Parathyroid adenoma (tissue), 2 donors: Measurements from ENCODE around the gene DAPK1.

ENCODE experiments used
- H2AFZ ChIP-seq: fragments of 300-600 bp; sonication (generic); one replicate; pipeline ENCODE4 v1.7.0; 2017; ENCODE audit warnings: antibody characterized with exemption, mild to moderate bottlenecking
- H3K27ac ChIP-seq: fragments of 300-600 bp; sonication (generic); one replicate; pipeline ENCODE4 v1.7.0; 2017
- H3K27me3 ChIP-seq: fragments of 300-600 bp; sonication (generic); one replicate; pipeline ENCODE4 v1.7.0; 2017; ENCODE audit warnings: low read length; ENCODE audit not compliant: control insufficient read depth, insufficient read depth
- H3K36me3 ChIP-seq: fragments of 300-600 bp; sonication (generic); one replicate; pipeline ENCODE4 v1.7.0; 2017; ENCODE audit warnings: low read length; ENCODE audit not compliant: control insufficient read depth, insufficient read depth
- H3K4me1 ChIP-seq: fragments of 300-600 bp; sonication (generic); one replicate; pipeline ENCODE4 v1.7.0; 2017; ENCODE audit warnings: control low read depth
- H3K4me2 ChIP-seq: fragments of 300-600 bp; sonication (generic); one replicate; pipeline ENCODE4 v1.7.0; 2017; ENCODE audit warnings: low read length
- H3K4me3 ChIP-seq: fragments of 300-600 bp; sonication (generic); one replicate; pipeline ENCODE4 v1.7.0; 2017; ENCODE audit warnings: low read depth, low read length
- H3K79me2 ChIP-seq: fragments of 300-600 bp; sonication (generic); one replicate; pipeline ENCODE4 v1.7.0; 2017; ENCODE audit warnings: control low read depth
- H3K9ac ChIP-seq: fragments of 300-600 bp; sonication (generic); one replicate; pipeline ENCODE4 v1.7.0; 2017; ENCODE audit warnings: mild to moderate bottlenecking
- H3K9me3 ChIP-seq: fragments of 300-600 bp; sonication (generic); one replicate; pipeline ENCODE4 v1.7.0; 2017; ENCODE audit warnings: low read length; ENCODE audit not compliant: control insufficient read depth
- TF ChIP-seq, protein P1 (sequence below): fragments of 300-600 bp; sonication (generic); IDR thresholded peaks from one replicate; pipeline ENCODE4 v1.7.0; 2017; ENCODE audit warnings: antibody characterized with exemption, mild to moderate bottlenecking
- donor health status: primary hyperparathyroidism.

DAPK1 gene

GRCh38 chr9:87734106-87734505 is 236.4 kb downstream of the DAPK1 start:
- no peaks in the 10 kb centered on the region for H3K27me3 ChIP-seq
- no peaks in the 10 kb centered on the region for H3K9me3 ChIP-seq
- H3K79me2 ChIP-seq = no peaks in the 10 kb centered on the region
- H3K9ac ChIP-seq = no peak overlapping the region
- H3K4me1 ChIP-seq = no peaks in the 10 kb centered on the region
- TF ChIP-seq, protein P1, sequence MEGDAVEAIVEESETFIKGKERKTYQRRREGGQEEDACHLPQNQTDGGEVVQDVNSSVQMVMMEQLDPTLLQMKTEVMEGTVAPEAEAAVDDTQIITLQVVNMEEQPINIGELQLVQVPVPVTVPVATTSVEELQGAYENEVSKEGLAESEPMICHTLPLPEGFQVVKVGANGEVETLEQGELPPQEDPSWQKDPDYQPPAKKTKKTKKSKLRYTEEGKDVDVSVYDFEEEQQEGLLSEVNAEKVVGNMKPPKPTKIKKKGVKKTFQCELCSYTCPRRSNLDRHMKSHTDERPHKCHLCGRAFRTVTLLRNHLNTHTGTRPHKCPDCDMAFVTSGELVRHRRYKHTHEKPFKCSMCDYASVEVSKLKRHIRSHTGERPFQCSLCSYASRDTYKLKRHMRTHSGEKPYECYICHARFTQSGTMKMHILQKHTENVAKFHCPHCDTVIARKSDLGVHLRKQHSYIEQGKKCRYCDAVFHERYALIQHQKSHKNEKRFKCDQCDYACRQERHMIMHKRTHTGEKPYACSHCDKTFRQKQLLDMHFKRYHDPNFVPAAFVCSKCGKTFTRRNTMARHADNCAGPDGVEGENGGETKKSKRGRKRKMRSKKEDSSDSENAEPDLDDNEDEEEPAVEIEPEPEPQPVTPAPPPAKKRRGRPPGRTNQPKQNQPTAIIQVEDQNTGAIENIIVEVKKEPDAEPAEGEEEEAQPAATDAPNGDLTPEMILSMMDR = no peak
- H2AFZ ChIP-seq = no peak overlapping the region
- no peaks in the 10 kb centered on the region for H3K36me3 ChIP-seq
- H3K4me3 ChIP-seq = no peak overlapping the region
- H3K4me2 ChIP-seq = no peak overlapping the region
- H3K27ac ChIP-seq = no peak overlapping the region

GRCh38 chr9:87739546-87739945 is 241.9 kb downstream of the DAPK1 start:
- TF ChIP-seq, protein P1 = no peak
- Histone ChIP-seq H3K9ac (no peak overlapping the region), H3K27me3 (no peaks in the 10 kb centered on the region), H2AFZ (no peak overlapping the region), H3K9me3 (no peaks in the 10 kb centered on the region), H3K79me2 (no peaks in the 10 kb centered on the region), H3K4me2 (no peak overlapping the region), H3K36me3 (no peaks in the 10 kb centered on the region), H3K4me1 (no peaks in the 10 kb centered on the region), H3K4me3 (no peak overlapping the region), H3K27ac (no peak overlapping the region)

DNA sequence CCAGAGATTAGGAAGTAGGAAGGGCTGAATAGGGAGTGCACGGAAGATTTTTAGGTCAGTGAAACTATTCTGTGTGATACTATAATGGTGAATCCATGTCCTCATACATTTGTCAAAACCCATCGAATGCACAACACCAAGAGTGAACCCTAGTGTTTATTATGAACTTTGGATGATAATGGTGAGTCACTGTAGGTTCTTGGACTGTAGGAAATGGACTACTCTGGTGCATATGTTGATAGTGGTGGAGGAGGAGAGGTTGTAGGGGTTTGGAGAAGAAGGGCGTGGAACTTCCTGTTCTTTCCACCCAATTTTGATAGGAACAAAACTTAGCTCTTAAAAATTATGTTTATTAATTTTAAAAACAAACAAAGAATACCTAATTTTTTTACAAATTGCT is 242.5 kb downstream of the DAPK1 start:
- H3K9me3 ChIP-seq = no peaks in the 10 kb centered on the region
- H3K27me3 ChIP-seq = no peaks in the 10 kb centered on the region
- no peaks in the 10 kb centered on the region for H3K4me1 ChIP-seq
- no peak overlapping the region for H3K27ac ChIP-seq
- no peaks in the 10 kb centered on the region for H3K36me3 ChIP-seq
- H3K79me2 ChIP-seq = no peaks in the 10 kb centered on the region
- no peak overlapping the region for H3K9ac ChIP-seq
- TF ChIP-seq, protein P1 = no peak
- no peak overlapping the region for H3K4me3 ChIP-seq
- H3K4me2 ChIP-seq = no peak overlapping the region
- H2AFZ ChIP-seq = no peak overlapping the region

DNA sequence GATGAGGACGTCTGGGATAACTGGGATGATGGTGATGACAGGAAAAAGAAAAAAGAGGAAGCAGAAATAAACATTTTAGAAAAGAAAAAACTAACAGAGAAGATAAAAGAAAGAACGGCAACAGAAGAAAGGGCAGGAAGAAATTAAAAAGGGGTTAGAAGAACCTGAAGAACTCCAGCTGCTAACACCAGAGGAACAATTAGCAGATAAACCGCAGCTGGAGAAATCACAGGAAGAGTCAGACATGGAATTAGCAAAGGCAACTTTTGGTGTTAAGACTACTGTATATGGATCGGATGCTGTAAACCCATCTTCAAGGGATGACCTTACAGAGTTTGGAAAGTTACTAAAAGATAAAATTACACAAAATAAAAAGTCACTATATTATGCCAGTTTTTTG is 243.7 kb downstream of the DAPK1 start:
- H3K79me2 ChIP-seq = no peaks in the 10 kb centered on the region
- no peaks in the 10 kb centered on the region for H3K27me3 ChIP-seq
- no peak overlapping the region for H3K27ac ChIP-seq
- no peak overlapping the region for H3K9ac ChIP-seq
- H3K9me3 ChIP-seq = no peaks in the 10 kb centered on the region
- TF ChIP-seq, protein P1 = no peak
- H2AFZ ChIP-seq = no peak overlapping the region
- H3K36me3 ChIP-seq = no peaks in the 10 kb centered on the region
- H3K4me1 ChIP-seq = no peaks in the 10 kb centered on the region
- no peak overlapping the region for H3K4me3 ChIP-seq
- no peak overlapping the region for H3K4me2 ChIP-seq

- Histone ChIP-seq H3K4me2 (no peak overlapping the region), H3K79me2 (no peaks in the 10 kb centered on the region), H2AFZ (no peak overlapping the region), H3K9me3 (no peaks in the 10 kb centered on the region), H3K27me3 (no peaks in the 10 kb centered on the region), H3K9ac (no peak overlapping the region), H3K4me3 (no peak overlapping the region), H3K27ac (no peak overlapping the region), H3K4me1 (no peaks in the 10 kb centered on the region), H3K36me3 (no peaks in the 10 kb centered on the region)
- TF ChIP-seq, protein P1 = no peak
These were observed 244.2 kb downstream of the DAPK1 start for GRCh38 chr9:87741891-87742290.
